Posterior cingulate gyrus (tissue), 11 donors: ENCODE results near the gene TP63.

Experiments used
- DNase-seq, 10 donors: peaks; one replicate each; pipeline versions ENCODE4 v3.0.0 to v3.0.0-alpha.2; 2020 to 2021; ENCODE audit warnings: mixed read lengths in 3 of 10
- intact Hi-C: fragments of 100-400 bp; cut with DNase I; formaldehyde crosslinking; loops from one replicate; pipeline ENCODE4 v1.15.1; 2023

TP63 gene

GRCh38 chr3:189841473-189842205, 210.4 kb downstream of the TP63 start:
- intact Hi-C loops = no loop called here

DNA sequence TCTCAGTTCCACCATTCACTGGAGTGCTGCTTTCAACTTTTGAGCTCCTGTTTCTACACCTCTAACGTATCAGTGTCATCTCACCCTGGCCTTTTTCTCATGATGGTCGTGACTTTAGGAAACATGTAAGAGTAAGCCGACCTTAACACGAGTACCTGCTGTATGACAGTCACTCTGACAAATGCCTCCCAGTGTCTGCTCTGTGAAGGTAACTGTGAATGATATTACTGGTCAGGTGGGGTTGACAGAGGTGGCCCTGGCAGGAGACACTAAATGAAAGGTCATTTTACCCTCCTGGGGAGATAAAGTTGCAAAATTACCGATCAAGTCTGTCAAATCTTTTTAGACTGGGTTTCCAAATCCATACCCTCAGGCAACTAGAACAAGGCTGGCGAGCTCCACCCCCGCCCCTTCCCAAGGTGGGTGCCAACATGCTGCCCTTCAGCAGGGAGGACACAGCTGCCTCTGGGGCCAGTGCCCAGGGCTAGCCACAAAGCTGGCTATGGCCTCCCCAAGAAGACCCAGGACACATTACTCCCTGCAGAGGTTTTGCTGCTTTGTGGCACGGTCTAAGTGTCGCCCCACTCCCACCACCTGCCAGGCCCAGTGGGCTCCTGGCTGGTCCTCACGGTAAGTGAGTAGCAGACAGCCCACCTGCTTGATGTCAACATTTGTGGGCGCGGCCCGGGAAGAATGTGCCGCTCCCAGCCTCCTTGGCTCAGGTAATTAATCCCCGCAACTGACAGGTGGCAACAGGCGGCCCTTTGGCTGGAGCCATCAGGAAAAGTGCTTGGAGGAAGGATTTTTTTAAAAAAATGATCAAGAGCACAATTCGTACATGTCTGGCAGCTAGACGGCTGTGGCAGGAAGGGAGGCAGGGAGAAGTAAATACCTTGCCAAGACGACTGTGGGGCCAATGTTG, 211.8 kb downstream of the TP63 start:
- intact Hi-C loops = no loop called here

More at GRCh38 chr3:189841473-189842205, 210.4 kb downstream of the TP63 start:
- no peak for DNase-seq

GRCh38 chr3:189845069-189845468, 213.9 kb downstream of the TP63 start:
- no peak for DNase-seq
- intact Hi-C loops = no loop called here

More for the DNA sequence above, 211.8 kb downstream of the TP63 start:
- no peak for DNase-seq

DNA sequence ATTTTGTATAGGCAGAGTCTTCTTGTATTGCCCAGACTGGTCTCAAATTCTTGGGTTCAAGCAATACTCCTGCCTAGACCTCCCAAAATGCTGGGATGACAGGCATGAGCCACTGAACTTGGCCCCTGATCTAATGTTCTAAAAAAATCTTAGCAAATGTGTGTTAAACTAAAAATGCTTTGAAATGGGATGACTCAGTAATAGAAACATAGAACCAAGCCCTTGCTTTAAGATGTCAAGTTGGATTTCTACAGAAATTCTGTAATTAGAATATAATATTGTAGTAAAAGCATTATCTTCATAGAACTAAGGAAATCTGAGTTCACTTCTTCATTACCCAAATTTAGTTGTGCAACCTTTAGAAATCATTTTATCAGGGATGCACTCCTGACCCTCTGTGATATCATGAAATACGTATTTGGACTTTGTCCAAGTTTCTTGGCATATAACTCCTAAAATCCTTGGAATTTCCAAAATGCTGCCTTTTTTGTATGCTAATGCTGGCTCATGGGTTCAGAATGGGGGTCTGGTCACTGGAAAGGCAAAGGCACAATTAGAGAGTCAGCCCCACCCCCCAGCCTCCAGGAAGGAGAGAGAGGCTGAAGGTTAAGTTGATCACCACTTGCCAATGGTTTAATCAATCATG, 217.3 kb downstream of the TP63 start:
- DNase-seq = no peak
- intact Hi-C loops = no loop called here

DNA sequence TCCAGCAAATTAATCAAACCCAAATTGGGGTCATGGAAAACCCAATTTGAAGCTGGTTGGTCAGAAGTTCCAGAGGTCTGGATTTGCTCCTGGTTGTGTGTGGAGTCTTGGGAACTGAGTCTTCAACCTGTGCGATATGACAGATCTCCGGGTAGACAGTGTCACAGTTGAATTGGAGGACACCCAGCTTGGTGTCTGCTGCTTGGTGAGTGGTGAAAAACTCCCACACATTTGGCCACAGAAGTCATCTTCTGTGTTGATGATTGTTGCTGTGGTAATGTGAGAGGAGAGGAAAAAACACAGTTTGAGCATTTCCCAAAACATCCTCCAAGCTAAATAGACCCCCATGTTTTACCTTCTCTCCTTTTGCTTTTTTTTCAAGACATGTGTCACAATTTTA, 218.1 kb downstream of the TP63 start:
- intact Hi-C loops = no loop called here
- DNase-seq = no peak

DNA sequence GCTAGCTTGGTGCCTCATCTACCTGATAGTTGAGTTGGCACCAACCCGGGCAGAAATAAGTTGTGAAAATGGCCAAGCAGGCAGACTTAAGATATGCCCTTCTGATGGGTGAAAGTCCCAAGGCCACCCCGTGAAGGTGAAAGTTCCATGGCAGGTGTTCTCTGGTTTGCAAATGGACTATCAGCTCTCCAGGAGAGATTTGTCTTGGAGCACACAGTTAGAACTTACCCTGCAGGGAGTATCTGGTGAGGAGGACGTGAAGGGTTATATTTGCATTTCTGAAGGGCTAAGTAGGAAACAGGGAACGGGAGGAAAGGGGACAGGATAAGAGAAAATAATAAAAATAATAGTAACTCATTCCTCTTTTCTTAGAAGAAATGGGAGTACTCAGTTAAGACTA, 220.5 kb downstream of the TP63 start:
- intact Hi-C loops = no loop called here
- no peak for DNase-seq

GRCh38 chr3:189853906-189854305, 222.7 kb downstream of the TP63 start:
- no peak for DNase-seq
- intact Hi-C loops = no loop called here

DNA sequence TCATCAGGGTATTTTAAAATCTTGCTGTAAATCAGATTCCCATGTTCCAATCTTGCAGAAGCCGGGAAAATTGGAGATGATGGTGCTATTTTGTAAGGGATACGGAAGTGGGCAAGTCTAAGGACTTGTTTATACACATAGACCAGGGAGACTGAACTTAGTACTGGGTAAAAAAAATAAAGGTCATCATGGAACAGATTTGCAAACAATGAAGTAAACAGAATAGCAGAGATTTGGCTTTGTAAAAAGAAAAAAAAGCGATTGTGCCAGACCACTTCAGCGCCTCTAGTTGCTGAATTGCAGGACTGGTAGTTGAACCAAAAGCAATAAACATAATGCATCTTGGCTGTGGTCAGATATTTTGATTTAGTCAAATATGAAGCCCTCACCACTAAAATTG, 229.1 kb downstream of the TP63 start:
- intact Hi-C loops = no loop called here
- DNase-seq = no peak

- no peak for DNase-seq
- intact Hi-C loops = no loop called here
Measured at GRCh38 chr3:189862385-189862998, 231.3 kb downstream of the TP63 start.

DNA sequence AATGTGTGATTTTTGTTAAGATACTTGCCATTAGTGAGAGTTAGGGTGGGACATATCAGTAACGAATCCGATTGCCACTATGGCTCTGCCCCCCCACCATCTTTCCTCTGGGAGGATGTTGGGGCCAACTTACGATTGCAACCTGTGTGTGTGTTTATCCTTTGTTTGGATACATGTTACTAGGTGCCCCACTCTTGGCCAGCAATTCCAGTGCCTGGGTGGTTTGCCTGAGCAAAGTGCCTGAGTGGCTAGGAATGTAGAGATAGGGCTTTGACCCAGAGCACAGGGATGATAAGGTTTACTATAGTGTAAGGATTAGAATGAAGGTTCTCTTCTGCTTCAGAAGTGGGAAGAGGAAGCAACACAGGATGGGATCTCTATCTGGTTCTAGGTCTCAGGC, 231.8 kb downstream of the TP63 start:
- peak in 1 of 10 donors; percentile 26 for DNase-seq
- intact Hi-C loops = no loop called here

DNA sequence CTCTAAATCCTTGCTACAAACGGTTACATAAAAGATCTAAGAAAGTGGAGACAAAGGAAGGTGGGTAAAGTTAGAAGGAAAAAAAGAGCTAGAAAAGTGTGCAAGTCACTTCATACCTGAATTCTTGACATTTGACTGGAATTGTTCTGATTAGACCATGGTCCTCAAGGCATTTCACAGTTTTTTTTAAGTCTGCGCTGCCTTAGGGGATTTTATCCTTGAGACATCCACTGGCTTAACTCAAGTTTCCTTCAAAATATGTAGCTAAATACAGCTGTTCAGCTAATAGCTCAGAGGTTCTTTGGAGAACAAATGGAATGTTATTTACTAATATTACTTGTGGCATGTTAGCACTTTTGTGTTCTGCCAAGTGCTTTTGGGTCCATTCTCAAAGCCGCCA, 236.9 kb downstream of the TP63 start:
- DNase-seq = no peak
- intact Hi-C loops = no loop called here

DNA sequence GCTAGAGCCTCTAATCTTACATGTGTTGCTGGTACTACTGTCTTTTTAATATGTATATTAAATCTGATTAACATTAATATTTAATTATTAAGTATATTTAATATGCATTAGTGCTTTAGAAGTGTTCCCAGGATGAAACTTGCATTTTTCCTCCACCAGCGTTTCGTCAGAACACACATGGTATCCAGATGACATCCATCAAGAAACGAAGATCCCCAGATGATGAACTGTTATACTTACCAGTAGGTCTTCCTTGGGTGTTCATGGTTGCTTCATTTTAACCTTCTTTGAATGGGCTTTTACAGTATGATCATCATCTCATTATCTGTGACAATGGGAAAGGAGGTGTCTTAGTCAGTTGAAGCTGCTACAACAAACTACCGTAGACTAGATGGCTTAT, 238.0 kb downstream of the TP63 start:
- DNase-seq = no peak
- intact Hi-C loops = no loop called here

- DNase-seq = no peak
- intact Hi-C loops = no loop called here
Measured at GRCh38 chr3:189871418-189871817, 240.2 kb downstream of the TP63 start.

DNA sequence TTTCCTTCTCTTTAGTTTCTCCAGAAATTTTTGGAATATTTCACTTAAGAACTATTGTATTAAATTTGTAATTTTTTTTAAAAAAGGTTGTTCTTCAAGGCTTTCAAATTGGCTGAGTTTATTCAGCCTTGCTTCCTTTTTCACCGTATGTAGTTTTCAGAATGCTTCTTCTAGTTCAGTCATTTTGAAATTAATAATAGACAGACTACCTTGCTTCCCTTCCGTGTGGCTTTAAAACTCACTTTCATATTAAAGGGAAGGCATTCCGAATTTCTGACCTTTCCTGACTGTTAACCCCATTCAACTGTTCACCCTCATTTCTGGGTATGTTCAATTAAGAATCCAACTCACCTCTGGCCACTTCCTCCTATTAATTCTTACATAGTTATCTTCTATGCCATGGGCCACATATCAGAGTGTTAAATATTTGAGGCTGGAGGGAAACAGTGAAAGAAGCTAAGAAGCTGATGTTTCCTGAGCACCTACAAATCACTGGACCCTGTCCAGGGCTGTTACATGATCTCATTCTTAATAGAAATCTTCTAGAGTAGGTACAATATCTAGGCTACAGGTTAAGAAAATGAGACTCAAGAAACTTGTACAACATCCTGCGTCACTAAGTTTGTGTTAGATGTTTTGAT, 252.0 kb downstream of the TP63 start:
- DNase-seq = no peak
- intact Hi-C loops = no loop called here

GRCh38 chr3:189890496-189890895, 259.3 kb downstream of the TP63 start:
- no peak for DNase-seq
- intact Hi-C loops = no loop called here

DNA sequence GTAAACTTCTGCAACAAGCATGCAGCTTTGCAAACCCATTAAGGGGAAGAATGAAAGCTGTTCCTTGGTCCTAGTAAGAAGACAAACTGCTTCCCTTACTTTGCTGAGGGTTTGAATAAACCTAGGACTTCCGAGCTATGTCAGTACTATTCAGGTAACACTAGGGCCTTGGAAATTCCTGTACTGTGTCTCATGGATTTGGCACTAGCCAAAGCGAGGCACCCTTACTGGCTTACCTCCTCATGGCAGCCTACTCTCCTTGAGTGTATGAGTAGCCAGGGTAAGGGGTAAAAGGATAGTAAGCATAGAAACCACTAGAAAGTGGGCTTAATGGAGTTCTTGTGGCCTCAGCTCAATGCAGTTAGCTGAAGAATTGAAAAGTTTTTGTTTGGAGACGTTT, 265.3 kb downstream of the TP63 start:
- DNase-seq = no peak
- intact Hi-C loops = no loop called here

DNA sequence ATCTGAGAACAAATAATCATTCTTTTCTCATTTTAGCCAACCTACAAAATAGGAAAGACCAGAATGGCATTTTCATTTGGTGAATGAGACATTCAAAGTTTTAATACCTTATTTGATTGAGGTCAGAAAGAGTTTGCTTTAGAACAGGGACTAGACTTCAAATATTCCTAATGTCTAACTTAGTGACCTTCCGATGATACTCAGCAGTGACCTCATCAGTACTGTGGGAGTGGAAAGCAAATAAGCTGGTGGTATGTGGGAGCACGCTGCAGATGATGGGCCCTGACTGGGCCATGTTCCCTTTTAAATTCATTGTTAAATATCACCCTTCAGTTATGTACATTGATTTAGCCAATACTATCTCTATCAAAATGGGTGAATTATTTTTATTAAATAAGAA, 266.2 kb downstream of the TP63 start:
- intact Hi-C loops = no loop called here

GRCh38 chr3:189898559-189899153, 267.5 kb downstream of the TP63 start:
- DNase-seq = no peak
- intact Hi-C loops = no loop called here

More for the DNA sequence above, 266.2 kb downstream of the TP63 start:
- DNase-seq = no peak

DNA sequence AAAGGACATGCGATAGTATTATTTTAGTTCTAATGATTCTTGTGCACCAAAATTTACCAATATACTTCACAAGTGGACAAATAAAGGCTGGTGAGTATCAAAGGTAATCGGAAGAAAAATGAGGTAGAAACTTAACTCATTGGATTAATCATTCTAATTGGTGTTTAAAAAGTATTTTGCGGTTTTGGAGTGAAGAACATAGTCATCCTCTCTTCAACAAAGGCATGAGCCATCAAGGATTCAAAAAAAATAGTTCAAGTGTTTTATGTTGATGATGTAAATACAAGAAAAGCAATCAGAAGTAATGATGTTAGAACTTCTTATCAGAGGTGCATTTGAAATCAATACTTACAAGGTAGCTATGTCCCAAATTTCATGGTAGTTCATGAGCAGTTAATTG, 268.0 kb downstream of the TP63 start:
- intact Hi-C loops = no loop called here

GRCh38 chr3:189900578-189900977, 269.4 kb downstream of the TP63 start:
- intact Hi-C loops = no loop called here
- no peak for DNase-seq

More for the DNA sequence above, 268.0 kb downstream of the TP63 start:
- no peak for DNase-seq
